HG03103 (cell line): ENCODE results near the gene TEX19.

ENCODE experiments used
- ATAC-seq: cut with Tn5 transposase; IDR thresholded peaks from one replicate; pipeline ENCODE4 v1.9.1; 2021; ENCODE audit warnings: low read depth; ENCODE audit not compliant: unreplicated experiment

The TEX19 gene

GRCh38 chr17:82358465-82359350 lies at the start of gene TEX19:
TSS of gene TEX19 (plus strand) at chr17:82359247. CDS start at chr17:82362151, 2,904 bp downstream.
- ATAC-seq = no peak

- no peak for ATAC-seq
Observed at GRCh38 chr17:82309656-82310570, 49.1 kb upstream of the TEX19 start.

GRCh38 chr17:82310877-82311276 lies 48.2 kb upstream of the TEX19 start:
- ATAC-seq = no peak

GRCh38 chr17:82311971-82312370 lies 47.1 kb upstream of the TEX19 start:
- no peak for ATAC-seq

- ATAC-seq = no peak
Observed at GRCh38 chr17:82313195-82314011, 45.6 kb upstream of the TEX19 start.

- ATAC-seq = no peak
Observed at GRCh38 chr17:82314012-82314726, 44.9 kb upstream of the TEX19 start.

- ATAC-seq = no peak
Observed at GRCh38 chr17:82314727-82315605, 44.1 kb upstream of the TEX19 start.

GRCh38 chr17:82315703-82316358 lies 43.2 kb upstream of the TEX19 start:
- no peak for ATAC-seq

- ATAC-seq = no peak
Observed at GRCh38 chr17:82316651-82317393, 42.2 kb upstream of the TEX19 start.

- ATAC-seq = no peak
Observed at GRCh38 chr17:82317394-82318168, 41.5 kb upstream of the TEX19 start, which contains the start of gene CD7. TSS of gene CD7 (minus strand) at chr17:82317608. CDS start at chr17:82317495, 113 bp downstream.

GRCh38 chr17:82318169-82318498 lies 40.9 kb upstream of the TEX19 start:
- no peak for ATAC-seq

- no peak for ATAC-seq
Observed at GRCh38 chr17:82318772-82319606, 40.1 kb upstream of the TEX19 start.

GRCh38 chr17:82319619-82320062 lies 39.4 kb upstream of the TEX19 start:
- no peak for ATAC-seq

- no peak for ATAC-seq
Observed at GRCh38 chr17:82320140-82320840, 38.8 kb upstream of the TEX19 start.
